CD4-positive, alpha-beta memory T cell (primary cell): Measurements from ENCODE around the gene PPP1R13B. TPM values are rescaled to one million over a fixed set of nuclear protein-coding genes. Genes with fewer than 3 reads are reported as not detected.

Experiments used
- CTCF ChIA-PET: fragments of 350-600 bp; sonication (Branson Sonifier 250); formaldehyde crosslinking; loops from one replicate; lab custom pipeline; 2021; ENCODE audit warnings: inconsistent platforms; ENCODE audit not compliant: partially characterized antibody; lab: Charles Lee
- POLR2A ChIA-PET: fragments of 350-600 bp; sonication (Branson Sonifier 250); formaldehyde crosslinking; loops from one replicate; lab custom pipeline; 2021; ENCODE audit not compliant: partially characterized antibody; lab: Charles Lee
- DNase-seq, 5 donors: peaks; one replicate each; pipeline versions ENCODE4 v3.0.0 to v3.0.0-alpha.2; 2020 to 2022; ENCODE audit warnings: mixed read lengths in 1 of 5
- H3K27ac ChIP-seq: one replicate; pipeline ENCODE4 v1.7.0; 2013; ENCODE audit warnings: low read depth, low read length
- H3K27me3 ChIP-seq: 2 replicates; pipeline ENCODE4 v1.7.0; 2013; ENCODE audit warnings: mild to moderate bottlenecking, low read length, moderate library complexity; ENCODE audit not compliant: insufficient read depth
- H3K36me3 ChIP-seq: 2 replicates; pipeline ENCODE4 v1.7.0; 2013; ENCODE audit warnings: mild to moderate bottlenecking, low read length, moderate library complexity; ENCODE audit not compliant: insufficient read depth
- H3K4me1 ChIP-seq: 2 replicates; pipeline ENCODE4 v1.7.0; 2013; ENCODE audit warnings: mild to moderate bottlenecking, low read length, moderate library complexity; ENCODE audit not compliant: insufficient read depth
- H3K4me3 ChIP-seq, 2 donors: one replicate each; pipeline ENCODE4 v1.7.0; 2013; ENCODE audit warnings: low read length in 2 of 2, mild to moderate bottlenecking in 1 of 2
- H3K9me3 ChIP-seq, 2 donors: one replicate each; pipeline ENCODE4 v1.7.0; 2013; ENCODE audit warnings: low read length in 2 of 2, control low read depth in 1 of 2; ENCODE audit not compliant: control insufficient read depth in 1 of 2
- H3K27ac Mint-ChIP-seq, 7 donors: one replicate each; pipeline ENCODE4 v1.8.0; 2020 to 2021; ENCODE audit warnings: mixed read lengths in 7 of 7, mild to moderate bottlenecking in 6 of 7, inconsistent platforms in 3 of 7, moderate library complexity in 3 of 7
- H3K27me3 Mint-ChIP-seq, 2 donors: one replicate each; pipeline ENCODE4 v1.8.0; 2020 to 2021; ENCODE audit warnings: mixed read lengths in 2 of 2
- H3K36me3 Mint-ChIP-seq, 2 donors: one replicate each; pipeline ENCODE4 v1.8.0; 2020 to 2021; ENCODE audit warnings: mixed read lengths in 2 of 2, inconsistent platforms in 1 of 2, mild to moderate bottlenecking in 1 of 2
- H3K4me1 Mint-ChIP-seq, 4 donors: one replicate each; pipeline ENCODE4 v1.8.0; 2020 to 2021; ENCODE audit warnings: mixed read lengths in 4 of 4, mild to moderate bottlenecking in 1 of 4
- H3K4me3 Mint-ChIP-seq, 8 donors: one replicate each; pipeline ENCODE4 v1.8.0; 2020 to 2021; ENCODE audit warnings: mixed read lengths in 8 of 8, mild to moderate bottlenecking in 7 of 8, moderate library complexity in 6 of 8, inconsistent platforms in 3 of 8
- H3K9me3 Mint-ChIP-seq, 8 donors: one replicate each; pipeline ENCODE4 v1.8.0; 2020 to 2021; ENCODE audit warnings: mixed read lengths in 8 of 8, mild to moderate bottlenecking in 5 of 8, inconsistent platforms in 3 of 8, moderate library complexity in 1 of 8
- intact Hi-C: fragments of 100-400 bp; cut with micrococcal nuclease; formaldehyde crosslinking; loops from one replicate; pipeline ENCODE4 v1.15.1; 2023
- polyA plus RNA-seq, 2 donors: library from polyadenylated mRNA; unstranded; fragments of 300-500 nt; fragmentation: Illumina TruSeq; gene quantifications; one replicate each; pipeline ENCODE4 v1.2.3, GENCODE V29; 2021
- total RNA-seq, 2 experiments: library from RNA; stranded (reverse); gene quantifications; one replicate each; pipeline ENCODE4 v1.2.3, GENCODE V29; 2021

Gene PPP1R13B
- total and polyA plus RNA-seq, 4 experiments from 2014 or later, result 0.72 to 30.5 (median 15.7) TPM

- intact Hi-C loops, result no loop called here
- Histone ChIP-seq H3K4me3 (no peak overlapping the region), H3K9me3 (no peaks in the 10 kb centered on the region), H3K27me3 (no peaks in the 10 kb centered on the region), H3K36me3 (peaks cover 6% of the 10 kb centered on the region), H3K27ac (no peak overlapping the region), H3K4me1 (no peaks in the 10 kb centered on the region)
- no peaks in the 10 kb centered on the region for H3K9me3 Mint-ChIP-seq
- no peak overlapping the region for H3K4me3 Mint-ChIP-seq
- H3K4me1 Mint-ChIP-seq, result no peaks in the 10 kb centered on the region
- H3K36me3 Mint-ChIP-seq, result peaks cover 16 to 60% of the 10 kb centered on the region in 2 donors
- CTCF ChIA-PET, result no interaction called here
- H3K27me3 Mint-ChIP-seq, result no peaks in the 10 kb centered on the region
- DNase-seq, result no peak
- POLR2A ChIA-PET, result interaction anchor here (1.1 kb wide), 1 partner anchor 23 kb away, joined by 3 read pairs; the partner anchor contains the start of genes XRCC3 and ZFYVE21
- no peak overlapping the region for H3K27ac Mint-ChIP-seq
Observed at GRCh38 chr14:103738701-103739451, 108.5 kb downstream of the PPP1R13B start.

- Histone ChIP-seq H3K27me3 (no peaks in the 10 kb centered on the region), H3K4me1 (no peaks in the 10 kb centered on the region), H3K9me3 (no peaks in the 10 kb centered on the region), H3K36me3 (peaks cover 9% of the 10 kb centered on the region), H3K4me3 (no peak overlapping the region), H3K27ac (no peak overlapping the region)
- Mint-ChIP-seq H3K4me1 (no peaks in the 10 kb centered on the region), H3K4me3 (no peak overlapping the region), H3K27ac (peak overlapping the region in 1 of 7 donors; percentile 25), H3K9me3 (no peaks in the 10 kb centered on the region), H3K36me3 (peaks cover 16 to 67% of the 10 kb centered on the region in 2 donors), H3K27me3 (no peaks in the 10 kb centered on the region)
- POLR2A ChIA-PET, result interaction anchor here (1.1 kb wide), 1 partner anchor 23 kb away, joined by 3 read pairs; the partner anchor contains the start of genes XRCC3 and ZFYVE21
- CTCF ChIA-PET, result no interaction called here
- DNase-seq, result no peak
- intact Hi-C loops, result no loop called here
Observed at GRCh38 chr14:103738166-103738565, 109.2 kb downstream of the PPP1R13B start.

DNA sequence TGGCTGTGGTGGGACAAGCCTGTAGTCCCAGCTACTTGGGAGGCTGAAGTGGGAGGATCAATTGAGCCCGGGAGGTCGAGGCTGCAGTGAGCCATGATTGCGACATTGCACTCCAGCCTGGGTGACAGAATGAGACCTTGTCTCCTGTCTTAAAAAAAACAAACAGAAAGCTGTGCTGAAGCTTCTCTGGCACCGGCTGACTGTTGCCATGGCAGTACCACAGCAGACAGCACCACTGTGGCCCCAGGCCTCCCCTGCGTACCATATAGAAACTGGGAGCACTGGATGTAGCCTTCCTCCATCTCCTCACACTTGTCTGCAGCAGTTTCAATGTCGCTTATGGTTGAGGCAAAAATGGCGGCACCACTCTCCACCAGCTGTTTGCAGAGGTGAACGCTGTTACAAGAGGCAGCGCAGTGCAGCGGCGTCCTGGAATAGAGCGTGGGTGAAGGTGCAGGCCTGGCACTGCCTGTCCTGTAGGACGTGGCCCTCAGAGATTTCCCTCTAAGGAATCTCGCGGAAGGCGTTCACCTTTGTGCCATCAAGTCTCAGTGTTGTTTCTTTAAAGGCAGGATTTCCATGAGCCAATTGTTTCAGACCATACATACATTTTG lies 109.8 kb downstream of the PPP1R13B start:
- H3K27ac ChIP-seq, result no peak overlapping the region
- no peak for DNase-seq
- H3K9me3 ChIP-seq, result no peaks in the 10 kb centered on the region
- CTCF ChIA-PET, result no interaction called here
- POLR2A ChIA-PET, result no interaction called here
- Mint-ChIP-seq H3K9me3 (no peaks in the 10 kb centered on the region), H3K27ac (no peak overlapping the region), H3K36me3 (peaks cover 19 to 70% of the 10 kb centered on the region in 2 donors), H3K4me3 (no peak overlapping the region), H3K27me3 (no peaks in the 10 kb centered on the region), H3K4me1 (no peaks in the 10 kb centered on the region)
- intact Hi-C loops, result no loop called here
- H3K36me3 ChIP-seq, result peaks cover 14% of the 10 kb centered on the region
- H3K4me3 ChIP-seq, result no peak overlapping the region
- no peaks in the 10 kb centered on the region for H3K27me3 ChIP-seq
- no peaks in the 10 kb centered on the region for H3K4me1 ChIP-seq

DNA sequence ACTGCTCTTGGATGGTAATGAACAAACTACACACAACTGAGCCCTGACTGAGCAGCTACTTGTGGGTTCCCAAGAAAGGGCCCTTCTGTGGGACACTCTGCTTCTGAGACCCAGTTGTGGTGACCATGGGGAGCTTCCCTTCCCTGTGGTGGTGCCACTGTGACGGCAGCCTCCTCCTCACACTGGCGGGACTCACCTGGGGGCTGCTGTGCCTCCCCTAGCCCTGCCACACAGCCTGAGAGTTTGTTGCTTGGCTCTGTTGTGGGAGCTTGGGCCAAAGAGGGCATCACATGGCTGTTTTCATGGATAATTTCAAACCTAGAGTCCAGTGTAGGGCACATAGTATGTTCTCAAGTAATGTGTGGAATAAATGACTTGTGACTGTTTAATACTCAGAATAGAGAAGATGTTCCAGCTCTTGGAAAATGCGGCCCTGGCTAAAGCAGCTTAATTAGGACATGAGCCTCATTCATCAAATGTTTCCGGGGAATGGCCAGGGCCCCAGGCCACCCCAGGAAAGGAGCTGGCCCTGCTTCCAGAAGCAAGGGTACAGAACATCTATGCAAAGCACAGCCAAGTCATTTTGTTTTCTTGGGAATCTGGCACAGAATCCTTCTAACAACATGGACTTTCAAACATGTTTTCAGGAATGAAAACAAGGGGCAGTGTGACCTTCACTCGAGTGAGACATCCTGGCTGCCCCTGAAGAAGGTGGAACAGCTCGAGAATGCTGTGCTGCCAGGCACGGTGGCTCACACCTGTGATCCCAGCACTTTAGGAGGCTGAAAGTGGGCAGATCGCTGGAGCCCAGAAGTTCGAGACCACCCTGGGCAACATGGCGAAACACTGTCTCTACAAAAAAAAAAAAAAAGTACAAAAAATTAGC lies 110.6 kb downstream of the PPP1R13B start:
- H3K36me3 ChIP-seq, result peaks cover 14% of the 10 kb centered on the region
- no peak overlapping the region for H3K4me3 ChIP-seq
- ChIA-PET POLR2A (interaction anchor here (2.0 kb wide), 1 partner anchor 21 kb away, joined by 5 read pairs; the partner anchor contains the start of genes XRCC3 and ZFYVE21), CTCF (interaction anchor here (0.9 kb wide), 1 partner anchor 173 kb away, joined by 3 read pairs; no protein-coding TSS in a partner anchor)
- Mint-ChIP-seq H3K36me3 (peaks cover 19 to 64% of the 10 kb centered on the region in 2 donors), H3K27ac (no peak overlapping the region), H3K27me3 (no peaks in the 10 kb centered on the region), H3K9me3 (no peaks in the 10 kb centered on the region), H3K4me1 (no peaks in the 10 kb centered on the region), H3K4me3 (no peak overlapping the region)
- no peaks in the 10 kb centered on the region for H3K4me1 ChIP-seq
- no peaks in the 10 kb centered on the region for H3K27me3 ChIP-seq
- no peaks in the 10 kb centered on the region for H3K9me3 ChIP-seq
- intact Hi-C loops, result no loop called here
- DNase-seq, result no peak
- no peak overlapping the region for H3K27ac ChIP-seq

DNA sequence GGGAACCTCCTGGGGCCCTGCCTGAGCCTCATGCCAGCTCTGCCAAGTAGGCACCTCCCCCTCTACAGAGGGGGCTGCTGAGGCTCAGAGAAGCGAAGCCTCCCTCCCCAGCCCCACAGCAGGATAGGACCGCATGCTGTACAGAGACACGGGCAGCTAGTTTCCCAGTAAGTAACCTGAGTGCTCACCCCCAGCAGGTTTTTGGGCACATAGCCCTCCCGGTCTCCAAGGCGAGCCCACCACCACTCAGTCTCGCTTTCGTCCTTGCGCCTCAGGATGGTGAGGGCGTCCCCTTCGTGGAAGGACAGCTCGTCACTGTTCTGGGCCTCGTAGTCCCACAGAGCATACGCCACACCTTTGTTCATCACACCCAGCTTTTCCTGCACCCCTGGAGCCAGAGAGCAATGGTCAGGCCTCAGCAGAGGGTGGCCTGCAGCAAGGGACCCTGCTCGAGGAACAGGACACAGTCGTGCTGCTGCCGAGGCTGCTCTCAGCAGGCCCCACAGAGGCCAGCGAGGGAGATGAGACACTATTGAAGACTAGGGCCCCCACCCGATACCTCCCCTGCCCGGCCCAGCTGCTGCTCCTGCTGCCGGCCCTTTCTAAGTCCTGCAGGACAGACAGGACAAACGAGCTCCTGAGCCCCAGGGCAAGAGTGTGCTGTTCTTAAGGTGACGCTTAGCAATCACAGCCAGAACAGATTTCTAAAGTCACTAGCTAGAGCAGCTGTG lies 111.4 kb downstream of the PPP1R13B start:
- no peak overlapping the region for H3K4me3 ChIP-seq
- no peak for DNase-seq
- Mint-ChIP-seq H3K27ac (no peak overlapping the region), H3K4me1 (no peaks in the 10 kb centered on the region), H3K9me3 (no peaks in the 10 kb centered on the region), H3K27me3 (no peaks in the 10 kb centered on the region), H3K36me3 (peaks cover 19 to 58% of the 10 kb centered on the region in 2 donors), H3K4me3 (no peak overlapping the region)
- no peaks in the 10 kb centered on the region for H3K4me1 ChIP-seq
- no peak overlapping the region for H3K27ac ChIP-seq
- intact Hi-C loops, result no loop called here
- no peaks in the 10 kb centered on the region for H3K9me3 ChIP-seq
- POLR2A ChIA-PET, result interaction anchor here (2.0 kb wide), 1 partner anchor 21 kb away, joined by 5 read pairs; the partner anchor contains the start of genes XRCC3 and ZFYVE21
- no peaks in the 10 kb centered on the region for H3K27me3 ChIP-seq
- CTCF ChIA-PET, result interaction anchor here (0.9 kb wide), 1 partner anchor 174 kb away, joined by 3 read pairs; no protein-coding TSS in a partner anchor
- peaks cover 14% of the 10 kb centered on the region for H3K36me3 ChIP-seq

DNA sequence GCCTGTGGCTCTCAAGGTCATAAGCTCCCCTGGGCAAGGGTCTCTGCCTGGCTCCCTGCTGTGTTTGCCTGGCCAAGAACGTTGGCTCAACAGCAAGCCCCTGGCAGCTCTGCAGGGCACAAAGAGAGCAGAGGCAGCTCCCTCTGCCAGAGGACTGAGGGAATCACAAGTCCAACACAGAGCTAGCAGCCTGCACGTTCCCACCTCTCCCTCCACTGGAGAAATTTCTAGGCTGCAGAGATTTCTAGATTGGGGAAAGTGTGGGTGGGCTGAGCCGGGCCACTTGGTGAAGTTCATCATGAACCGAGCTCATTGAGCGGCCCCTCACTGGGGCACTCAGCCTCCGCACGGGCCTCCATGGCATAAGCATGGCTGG lies 111.9 kb downstream of the PPP1R13B start:
- H3K27me3 Mint-ChIP-seq, result no peaks in the 10 kb centered on the region
- ChIA-PET POLR2A (interaction anchor here (2.0 kb wide), 1 partner anchor 20 kb away, joined by 5 read pairs; the partner anchor contains the start of genes XRCC3 and ZFYVE21), CTCF (no interaction called here)
- Histone ChIP-seq H3K9me3 (no peaks in the 10 kb centered on the region), H3K4me1 (no peaks in the 10 kb centered on the region), H3K4me3 (no peak overlapping the region), H3K27me3 (no peaks in the 10 kb centered on the region), H3K27ac (no peak overlapping the region), H3K36me3 (peaks cover 14% of the 10 kb centered on the region)
- H3K36me3 Mint-ChIP-seq, result peaks cover 14 to 52% of the 10 kb centered on the region in 2 donors
- no peaks in the 10 kb centered on the region for H3K9me3 Mint-ChIP-seq
- H3K4me3 Mint-ChIP-seq, result no peak overlapping the region
- intact Hi-C loops, result no loop called here
- no peaks in the 10 kb centered on the region for H3K4me1 Mint-ChIP-seq
- no peak for DNase-seq
- H3K27ac Mint-ChIP-seq, result peak overlapping the region in 1 of 7 donors; percentile 10
